ENCODE results near the gene CDKN1C.

Gene CDKN1C

DNA sequence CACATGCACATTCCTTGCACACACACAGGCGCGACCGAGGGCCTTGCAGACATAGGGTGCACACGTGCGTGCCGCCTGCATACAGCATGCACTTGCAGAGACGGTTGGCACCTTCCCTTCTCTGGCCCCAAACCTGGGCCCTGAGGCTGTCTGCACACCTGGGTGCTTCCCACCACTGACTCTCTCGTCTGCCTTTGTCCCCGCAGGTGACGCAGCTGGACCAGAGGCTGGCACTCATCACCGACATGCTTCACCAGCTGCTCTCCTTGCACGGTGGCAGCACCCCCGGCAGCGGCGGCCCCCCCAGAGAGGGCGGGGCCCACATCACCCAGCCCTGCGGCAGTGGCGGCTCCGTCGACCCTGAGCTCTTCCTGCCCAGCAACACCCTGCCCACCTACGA is 38.0 kb downstream of the CDKN1C start:
- DNase-seq (ENCODE audit: low read depth in 2 of 2): no peak

DNA sequence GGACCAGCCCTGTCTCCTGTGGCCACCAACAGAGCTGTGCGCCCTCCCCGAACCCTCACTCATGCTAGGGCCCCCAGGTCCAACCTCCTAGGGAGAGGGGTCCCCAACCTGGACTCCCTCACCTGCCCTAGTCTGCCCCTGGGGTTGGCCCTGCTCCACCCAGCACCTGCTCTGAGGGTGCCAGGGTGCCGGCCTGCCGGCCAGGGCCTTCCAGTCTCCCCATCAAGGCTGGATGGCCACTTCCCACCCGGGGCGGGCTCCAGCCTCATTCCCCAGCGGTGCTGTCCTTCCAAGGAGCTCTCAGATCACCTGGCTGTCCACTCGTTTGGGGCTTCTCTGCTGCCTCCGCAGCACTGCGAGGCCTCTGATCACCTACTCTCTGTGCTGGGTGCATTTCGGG is 39.1 kb downstream of the CDKN1C start:
- no peak for DNase-seq (ENCODE audit: low read depth in 2 of 2)

- DNase-seq (ENCODE audit: low read depth in 2 of 2): no peak
Observed at GRCh38 chr11:2846056-2846455, 39.5 kb downstream of the CDKN1C start.

DNA sequence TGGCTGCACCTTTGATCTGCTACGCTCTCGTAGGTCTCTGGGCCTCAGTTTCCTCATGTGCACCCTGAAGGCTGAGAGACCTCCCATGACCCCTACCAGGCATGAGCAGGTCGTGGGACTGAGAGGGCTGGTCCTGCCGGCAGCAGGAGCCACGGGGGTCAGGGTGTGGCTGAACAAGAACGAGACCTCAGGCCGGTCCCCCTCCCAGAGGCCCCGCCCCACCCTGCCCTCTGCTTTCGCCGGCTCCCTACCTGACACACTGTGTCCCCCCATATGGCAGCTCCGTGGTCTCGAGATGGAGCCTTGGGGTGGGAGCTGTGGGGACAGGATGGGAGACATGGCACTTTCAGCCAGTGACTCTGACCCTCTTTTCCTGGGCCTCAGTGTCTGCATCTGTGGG is 40.6 kb downstream of the CDKN1C start:
- no peak for DNase-seq (ENCODE audit: low read depth in 2 of 2)

DNA sequence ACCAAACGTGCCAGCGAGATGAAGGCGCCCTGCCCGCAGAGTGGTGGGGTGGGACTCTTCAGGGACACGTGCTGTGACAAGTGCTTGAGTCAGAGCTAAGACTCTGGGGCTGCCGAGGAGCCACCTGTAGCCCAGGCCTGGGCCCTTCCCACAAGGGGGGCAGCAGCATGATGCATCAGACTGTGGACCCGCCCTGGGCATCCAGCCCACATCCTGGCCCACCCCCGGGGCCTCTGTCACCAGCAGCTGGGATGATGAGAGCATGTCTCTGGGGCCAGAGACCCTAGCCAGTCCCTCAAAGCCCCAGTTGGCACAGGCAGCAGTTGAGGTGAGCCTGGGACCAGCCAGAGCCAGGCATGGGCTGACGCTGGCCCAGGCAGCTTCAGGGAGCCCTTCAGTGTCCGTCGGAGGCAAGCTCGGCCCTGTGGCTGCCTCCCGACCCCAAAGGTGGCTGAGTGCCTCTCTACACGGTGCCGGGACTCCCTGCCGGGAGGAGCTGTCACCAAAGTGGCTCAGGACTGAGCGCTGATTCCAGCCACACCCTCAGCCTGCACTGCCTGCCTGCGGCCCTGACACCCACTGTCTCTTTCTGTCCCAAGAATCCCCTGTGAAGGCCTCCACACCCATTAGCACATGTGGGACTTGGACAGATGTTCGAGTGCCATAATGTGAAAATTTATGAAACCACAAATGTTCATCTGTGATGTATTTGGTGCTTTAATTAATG is 41.3 kb downstream of the CDKN1C start:
- DNase-seq (ENCODE audit: low read depth in 2 of 2): no peak

DNA sequence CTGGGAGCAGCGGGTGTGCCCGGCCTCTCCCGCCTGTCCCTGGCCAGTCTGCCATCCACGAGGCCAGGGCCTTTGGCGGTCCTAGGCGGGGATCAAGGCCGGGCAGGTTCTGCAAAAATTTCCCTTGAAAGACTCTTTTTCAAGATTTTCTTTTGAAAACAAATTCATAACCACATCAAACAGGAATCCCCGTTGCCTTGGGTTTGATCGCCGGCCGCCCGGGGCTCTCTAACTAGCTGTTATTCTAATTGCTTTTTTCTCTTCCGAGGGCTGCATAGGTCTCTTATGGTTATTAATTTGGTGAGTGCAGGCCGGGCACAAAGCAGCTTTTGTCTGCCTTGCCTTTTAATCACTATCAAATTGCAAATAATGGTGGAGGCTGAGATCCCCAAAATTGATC is 42.0 kb downstream of the CDKN1C start:
- no peak for DNase-seq (ENCODE audit: low read depth in 2 of 2)

GRCh38 chr11:2842876-2843275 is 42.7 kb downstream of the CDKN1C start:
- no peak for DNase-seq (ENCODE audit: low read depth in 2 of 2)

GRCh38 chr11:2841411-2842190 is 44.0 kb downstream of the CDKN1C start:
- DNase-seq (ENCODE audit: low read depth in 2 of 2): no peak

DNA sequence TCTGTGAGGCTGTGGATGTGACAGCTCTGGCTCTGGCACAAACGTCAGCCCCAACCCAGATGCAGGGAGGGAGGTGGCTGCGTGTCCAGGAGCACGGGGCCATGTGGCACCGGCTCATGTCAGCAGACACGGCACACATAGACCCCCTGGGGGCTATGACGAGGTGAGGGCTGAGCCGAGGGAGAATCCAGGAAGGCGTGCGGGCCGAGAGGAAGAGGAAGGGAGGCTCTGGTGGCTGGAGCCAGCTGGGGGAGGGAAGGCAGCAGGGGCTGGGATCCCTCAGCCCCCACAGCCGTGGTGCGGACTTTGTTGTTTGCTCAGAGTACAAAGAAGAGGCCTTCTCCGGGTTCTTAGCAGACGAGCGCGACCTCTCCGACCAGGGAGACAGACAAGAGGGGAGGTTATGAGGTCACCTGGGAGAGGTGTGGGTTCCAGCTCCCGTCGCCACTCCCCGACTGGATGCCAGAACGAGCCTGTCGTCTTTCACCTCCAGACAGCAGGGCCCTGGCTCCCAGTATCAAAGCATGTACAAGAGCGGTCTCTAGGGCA is 46.1 kb downstream of the CDKN1C start:
- DNase-seq (ENCODE audit: low read depth in 2 of 2): no peak

DNA sequence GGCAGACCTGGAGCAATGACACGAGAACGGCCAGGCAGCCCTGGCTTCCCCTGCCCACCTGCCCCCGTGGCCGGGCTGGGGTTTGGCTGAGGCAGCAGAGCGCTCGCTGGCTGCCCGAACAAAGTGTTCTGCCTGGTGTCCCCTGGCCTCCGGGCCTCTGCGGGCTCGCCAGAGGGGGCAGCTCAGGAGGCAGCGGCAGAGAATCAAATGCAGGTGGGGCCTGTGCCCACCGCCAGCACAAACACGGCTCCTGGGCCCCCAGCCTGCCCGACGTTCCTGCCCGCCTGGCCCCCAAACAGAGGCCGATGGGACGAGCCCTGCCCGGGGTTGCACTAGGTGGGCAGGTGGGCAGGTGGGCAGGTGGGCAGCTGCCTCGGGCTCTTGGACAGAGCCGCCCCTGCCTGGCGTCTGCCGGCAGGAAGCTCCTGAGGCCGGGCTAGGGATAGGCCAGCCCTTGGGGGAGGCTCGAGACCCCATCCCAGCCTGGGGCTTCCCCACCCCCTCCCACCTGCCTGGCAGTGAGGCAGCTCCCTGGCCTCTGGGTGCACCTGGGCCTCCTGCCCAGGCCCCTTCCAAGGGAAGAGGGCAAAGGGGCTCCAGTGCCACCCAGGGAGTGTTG is 46.8 kb downstream of the CDKN1C start:
- no peak for DNase-seq (ENCODE audit: low read depth in 2 of 2)

DNA sequence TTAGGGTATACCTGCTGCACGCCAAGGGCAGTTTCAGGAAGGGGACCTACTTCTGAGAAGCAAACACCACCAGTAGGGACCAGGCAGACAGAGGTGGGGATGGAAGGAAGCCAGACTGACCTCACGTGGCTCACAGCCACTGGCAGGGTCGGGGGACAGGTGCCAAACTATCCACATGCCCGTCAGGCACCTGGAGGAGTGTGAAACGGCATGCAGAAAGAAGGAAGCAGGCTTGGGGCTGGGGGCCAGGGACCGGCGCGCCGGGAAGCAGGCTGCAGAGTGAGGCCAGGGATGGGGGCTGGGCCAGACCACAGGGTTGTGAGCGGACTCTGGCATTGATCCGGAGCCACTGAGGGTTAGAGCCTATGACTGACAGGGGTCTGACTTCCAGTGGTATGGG is 47.5 kb downstream of the CDKN1C start:
- no peak for DNase-seq (ENCODE audit: low read depth in 2 of 2)

- no peak for DNase-seq (ENCODE audit: low read depth in 2 of 2)
Observed at GRCh38 chr11:2837651-2838050, 47.9 kb downstream of the CDKN1C start.

GRCh38 chr11:2837096-2837601 is 48.4 kb downstream of the CDKN1C start:
- DNase-seq (ENCODE audit: low read depth in 2 of 2): no peak

- DNase-seq (ENCODE audit: low read depth in 2 of 2): no peak
Observed at GRCh38 chr11:2836315-2837095, 49.1 kb downstream of the CDKN1C start.

DNA sequence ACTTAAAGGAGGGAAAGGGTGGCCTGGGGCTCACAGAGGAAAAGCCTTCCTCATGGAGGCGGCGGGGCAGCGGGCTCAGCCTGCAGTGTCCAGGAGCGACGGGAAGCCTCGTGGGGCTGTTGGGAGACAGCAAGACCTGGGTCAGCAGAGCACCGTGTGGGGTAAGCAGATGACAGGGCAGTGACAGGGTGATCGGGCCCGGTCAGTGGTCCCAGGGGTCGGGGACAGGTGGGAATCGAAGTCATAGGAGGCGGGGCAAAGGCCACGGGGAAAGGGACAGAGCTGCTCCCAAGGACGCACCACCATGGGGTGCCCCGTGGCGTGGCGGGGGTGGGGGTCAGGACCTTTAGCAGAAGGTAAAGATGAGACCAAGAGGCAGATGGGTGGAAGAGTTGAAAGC is 49.8 kb downstream of the CDKN1C start:
- no peak for DNase-seq (ENCODE audit: low read depth in 2 of 2)

- DNase-seq (ENCODE audit: low read depth in 2 of 2): no peak
Observed at GRCh38 chr11:2835296-2835695, 50.3 kb downstream of the CDKN1C start.

DNA sequence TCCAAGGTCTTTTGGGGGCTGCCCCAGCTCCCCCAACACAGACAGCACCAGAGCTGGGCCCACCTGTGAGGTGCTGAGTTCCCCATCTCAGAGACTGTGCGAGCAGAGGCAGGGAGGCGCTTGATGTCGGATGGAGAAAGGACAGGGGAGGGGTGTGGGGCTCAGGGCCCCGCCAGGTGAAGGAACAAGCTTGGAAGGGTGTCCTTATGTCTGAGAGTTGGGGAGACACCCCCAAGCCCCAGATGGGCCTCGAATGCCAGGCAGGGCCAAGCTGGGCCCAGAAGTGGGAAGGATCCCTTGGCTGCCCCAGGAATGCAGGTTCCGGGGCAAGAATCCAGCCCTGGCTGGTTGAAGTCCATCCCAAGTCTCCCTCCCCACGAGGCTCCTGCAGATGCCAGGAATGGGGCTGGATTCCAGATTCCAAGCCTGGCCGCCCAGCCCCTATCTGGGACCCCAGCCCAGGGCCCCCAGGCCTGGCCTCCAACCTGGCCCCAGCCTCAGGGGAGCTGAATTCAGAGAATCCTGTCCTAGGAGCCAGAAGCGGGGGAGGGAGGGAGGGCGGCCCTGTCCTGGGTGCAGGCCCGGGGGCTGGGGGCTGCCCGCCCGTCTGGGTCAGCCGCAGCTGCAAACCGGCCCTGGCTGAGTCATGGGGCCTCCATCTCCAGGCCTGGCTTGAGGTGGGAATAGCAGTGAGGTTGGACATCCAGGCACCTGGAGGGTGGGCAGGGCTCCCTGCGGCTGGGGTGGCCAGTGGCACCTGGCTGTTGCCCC is 50.9 kb downstream of the CDKN1C start:
- no peak for DNase-seq (ENCODE audit: low read depth in 2 of 2)

GRCh38 chr11:2833716-2834502 is 51.7 kb downstream of the CDKN1C start:
- no peak for DNase-seq (ENCODE audit: low read depth in 2 of 2)
